Endothelial cell of umbilical vein (primary cell): ENCODE data around the gene MYO7B. TPM values are rescaled to one million over a fixed set of nuclear protein-coding genes. Genes with fewer than 3 reads are reported as not detected.

Source experiments
- BruUV-seq: library from RNA; stranded (reverse); fragments of 400-500 nt; replicated peaks from 2 replicates; lab custom pipeline; 2021; lab: Mats Ljungman, UMichigan
- CTCF ChIA-PET: fragments of 300-600, 350-600 bp; sonication (Branson Sonifier 250); formaldehyde crosslinking; loops from one replicate; lab custom pipeline; 2021; ENCODE audit warnings: antibody characterized with exemption, inconsistent platforms; lab: Charles Lee
- POLR2A ChIA-PET: fragments of 300-600, 350-600 bp; sonication (Branson Sonifier 250); formaldehyde crosslinking; loops from one replicate; lab custom pipeline; 2021; ENCODE audit warnings: antibody characterized with exemption, inconsistent platforms; lab: Charles Lee
- DNase-seq: peaks from one replicate; pipeline ENCODE4 v3.0.0-alpha.2; 2011; ENCODE audit warnings: low read depth, low spot score
- FAIRE-seq: peaks from 2 replicates; lab custom pipeline; 2011; peaks lifted over from hg19 to GRCh38; lab: Jason Lieb, UNC
- H2AFZ ChIP-seq: 2 replicates; pipeline ENCODE4 v1.6.0; 2012; ENCODE audit warnings: low read depth, low read length, control low read depth, inconsistent platforms
- H3K27ac ChIP-seq: 2 replicates; pipeline ENCODE4 v1.5.1; 2011; ENCODE audit warnings: low read depth, mild to moderate bottlenecking, control low read depth, low read length, moderate library complexity; ENCODE audit not compliant: insufficient read depth
- H3K27me3 ChIP-seq, 2 experiments: 2 replicates each; pipeline versions ENCODE4 v1.6.0 to v1.6.1; 2011; ENCODE audit warnings: low read length in 2 of 2, mixed read lengths in 1 of 2; ENCODE audit not compliant: control insufficient read depth in 2 of 2, insufficient read depth in 2 of 2
- H3K36me3 ChIP-seq, 2 experiments: 2 replicates in 1 of 2; 3 replicates in 1 of 2; pipeline ENCODE4 v1.5.1; 2011; ENCODE audit warnings: low read length in 2 of 2, mild to moderate bottlenecking in 1 of 2, moderate library complexity in 1 of 2; ENCODE audit not compliant: control insufficient read depth in 2 of 2, insufficient read depth in 2 of 2; ENCODE audit errors: extremely low read depth in 1 of 2
- H3K4me1 ChIP-seq: 3 replicates; pipeline ENCODE4 v1.5.1; 2011; ENCODE audit warnings: mild to moderate bottlenecking, low read length; ENCODE audit not compliant: control insufficient read depth, insufficient read depth; ENCODE audit errors: extremely low read depth
- H3K4me2 ChIP-seq: 2 replicates; pipeline ENCODE4 v1.6.1; 2011; ENCODE audit warnings: low read length, control low read depth, mixed read lengths; ENCODE audit not compliant: insufficient read depth
- H3K4me3 ChIP-seq, 3 experiments: fragments of 200-600 bp in 1 of 3; sonication (generic), shearing (Covaris generic) in 1 of 3; replicated peaks in 1 of 3; 2 replicates each; pipeline ENCODE4 v1.5.1; 2011 to 2016; ENCODE audit warnings: control low read depth in 3 of 3, low read length in 3 of 3, mild to moderate bottlenecking in 2 of 3, inconsistent platforms in 1 of 3, low read depth in 1 of 3, moderate library complexity in 1 of 3; ENCODE audit not compliant: insufficient read depth in 1 of 3
- H3K79me2 ChIP-seq: 2 replicates; pipeline ENCODE4 v1.6.0; 2012; ENCODE audit warnings: low read length, inconsistent platforms; ENCODE audit not compliant: control insufficient read depth, insufficient read depth
- H3K9ac ChIP-seq: replicated peaks from 2 replicates; pipeline ENCODE3; 2011; ENCODE audit warnings: low read length, control low read depth; ENCODE audit not compliant: insufficient read depth; ENCODE audit errors: extremely low read depth
- H3K9me1 ChIP-seq: replicated peaks from 3 replicates; pipeline ENCODE4 v1.6.0; 2011; ENCODE audit warnings: mild to moderate bottlenecking, low read length; ENCODE audit not compliant: control insufficient read depth, insufficient read depth; ENCODE audit errors: extremely low read depth
- H3K9me3 ChIP-seq: replicated peaks from 2 replicates; pipeline ENCODE4 v1.5.1; 2012; ENCODE audit warnings: low read length, inconsistent platforms; ENCODE audit not compliant: control insufficient read depth, insufficient read depth
- H4K20me1 ChIP-seq: replicated peaks from 2 replicates; pipeline ENCODE3; 2011; ENCODE audit warnings: mild to moderate bottlenecking, low read length; ENCODE audit not compliant: control insufficient read depth, insufficient read depth; ENCODE audit errors: extremely low read depth
- CTCF ChIP-seq, 2 donors: IDR thresholded peaks; 1 replicate in 1 of 2; 2 replicates in 1 of 2; pipeline ENCODE4 v1.5.1; 2011; ENCODE audit warnings: low read length in 2 of 2, mild to moderate bottlenecking in 2 of 2, moderate library complexity in 2 of 2, control low read depth in 1 of 2, inconsistent platforms in 1 of 2, low read depth in 1 of 2; ENCODE audit not compliant: insufficient read depth in 1 of 2; ENCODE audit errors: extremely low read depth in 1 of 2
- EZH2 ChIP-seq: IDR thresholded peaks from 2 replicates; pipeline ENCODE4 v1.6.1; 2012; ENCODE audit warnings: borderline replicate concordance, low read depth, mild to moderate bottlenecking, moderate library complexity, low read length, inconsistent platforms; ENCODE audit not compliant: severe bottlenecking
- GATA2 ChIP-seq: IDR thresholded peaks from 2 replicates; pipeline ENCODE4 v1.7.0; 2011; ENCODE audit warnings: low read depth, mild to moderate bottlenecking, moderate library complexity, mixed read lengths, low read length; ENCODE audit not compliant: insufficient read length, insufficient read depth
- dilution Hi-C: fragments of 300-500 bp; cut with MboI; formaldehyde crosslinking; loops from one replicate; pipeline ENCODE4 v1.15.0; 2019; ENCODE audit warnings: low sequenced_read_pairs; ENCODE audit not compliant: extremely low pct_ligation_motif_present
- intact Hi-C: fragments of 100-400 bp; cut with micrococcal nuclease; formaldehyde crosslinking; loops from one replicate; pipeline ENCODE4 v1.10.0; 2022
- polyA plus RNA-seq, 4 experiments: library from polyadenylated mRNA; depleted of rRNA in 3 of 4; stranded (reverse) in 3 of 4; unstranded in 1 of 4; fragments of >200 nt; gene quantifications; 2 replicates each; pipeline versions ENCODE4 v1.2.1 to v1.2.3, GENCODE V29; 2011 to 2012; ENCODE audit warnings: missing spikeins in 1 of 4
- total RNA-seq: library from RNA; stranded (reverse); gene quantifications from 2 replicates; pipeline ENCODE4 v1.2.3, GENCODE V29; 2021

Gene MYO7B
- total and polyA plus RNA-seq, 2 donors (not counting 3 experiments of a cell fraction or from before 2014, with no cell fraction given) = 0.17 TPM; not detected in 1

- TF ChIP-seq CTCF (IDR thresholded peaks at IDR 0.05; ENCODE audit: extremely low read depth in 1 of 2, insufficient read depth in 1 of 2, low read depth in 1 of 2, low read length in 2 of 2) (peak; percentile 25 to 56), EZH2 (no peak)
- DNase-seq (no peak), FAIRE-seq (peak; percentile 55)
- Histone ChIP-seq H2AFZ (peak overlapping the region; percentile 30), H3K9ac (no peak overlapping the region), H3K9me1 (no peaks in the 10 kb centered on the region), H3K79me2 (no peaks in the 10 kb centered on the region), H3K9me3 (no peaks in the 10 kb centered on the region), H3K4me1 (peaks cover 39% of the 10 kb centered on the region), H3K4me2 (no peak overlapping the region), H3K27ac (no peak overlapping the region), H3K4me3 (no peak overlapping the region), H3K27me3 (no peaks in the 10 kb centered on the region), H4K20me1 (no peaks in the 10 kb centered on the region), H3K36me3 (no peaks in the 10 kb centered on the region)
- BruUV-seq = no TSS peak
- ChIA-PET CTCF (interaction anchor here (1.1 to 6.3 kb wide), 6 partner anchors 8 to 62 kb away, joined by 4 to 77 read pairs (median 22); partner anchors contain the start of gene LIMS2), POLR2A (no interaction called here)
- intact Hi-C loops = no loop called here
- dilution Hi-C loops = no loop called here
Measured at GRCh38 chr2:127640082-127641072, 104.9 kb downstream of the MYO7B start.

- no peak overlapping the region for H3K4me3 ChIP-seq
- H3K9me1 ChIP-seq = no peaks in the 10 kb centered on the region
- no peaks in the 10 kb centered on the region for H4K20me1 ChIP-seq
- no peak overlapping the region for H3K4me2 ChIP-seq
- no peaks in the 10 kb centered on the region for H3K9me3 ChIP-seq
- intact Hi-C loops = no loop called here
- H3K9ac ChIP-seq = no peak overlapping the region
- dilution Hi-C loops = no loop called here
- ChIA-PET POLR2A (no interaction called here), CTCF (interaction anchor here (1.1 to 6.3 kb wide), 5 partner anchors 8 to 55 kb away, joined by 3 to 77 read pairs (median 37); partner anchors contain the start of gene LIMS2)
- no peaks in the 10 kb centered on the region for H3K27me3 ChIP-seq
- no peak for TF ChIP-seq GATA2
- no peaks in the 10 kb centered on the region for H3K79me2 ChIP-seq
- no peak for DNase-seq
- no peak overlapping the region for H3K27ac ChIP-seq
- no peaks in the 10 kb centered on the region for H3K36me3 ChIP-seq
- FAIRE-seq = no peak
- peaks cover 39% of the 10 kb centered on the region for H3K4me1 ChIP-seq
- no peak overlapping the region for H2AFZ ChIP-seq
- no TSS peak for BruUV-seq
Measured at GRCh38 chr2:127641133-127641532, 105.7 kb downstream of the MYO7B start.
